GM18861 (cell line): Measurements from ENCODE around the gene SLC16A10.
"Not testable (repeated sequence)": the region's sequence is repeated elsewhere in the genome, so short reads cannot be mapped to it uniquely, and the experiment has no call there.

Experiments used
- ATAC-seq: cut with Tn5 transposase; IDR thresholded peaks from one replicate; pipeline ENCODE4 v1.9.1; 2021; ENCODE audit not compliant: unreplicated experiment

Gene SLC16A10

GRCh38 chr6:111255838-111256237, 168.5 kb downstream of the SLC16A10 start:
- ATAC-seq: not testable (repeated sequence)

GRCh38 chr6:111256646-111257045, 169.3 kb downstream of the SLC16A10 start:
- no peak for ATAC-seq

- no peak for ATAC-seq
Observed at GRCh38 chr6:111258010-111258409, 170.7 kb downstream of the SLC16A10 start.

GRCh38 chr6:111258615-111259088, 171.3 kb downstream of the SLC16A10 start:
- ATAC-seq: no peak

- peak; percentile 96 for ATAC-seq
Observed at GRCh38 chr6:111259089-111259831, 172.0 kb downstream of the SLC16A10 start.

GRCh38 chr6:111260570-111261298, 173.4 kb downstream of the SLC16A10 start:
- no peak for ATAC-seq

GRCh38 chr6:111263837-111264236, 176.5 kb downstream of the SLC16A10 start:
- no peak for ATAC-seq

- no peak for ATAC-seq
Observed at GRCh38 chr6:111265842-111266241, 178.5 kb downstream of the SLC16A10 start.

GRCh38 chr6:111266276-111266675, 179.0 kb downstream of the SLC16A10 start:
- ATAC-seq: no peak

GRCh38 chr6:111267764-111268333, 180.5 kb downstream of the SLC16A10 start:
- ATAC-seq: no peak

GRCh38 chr6:111269401-111269970, 182.2 kb downstream of the SLC16A10 start:
- no peak for ATAC-seq

- ATAC-seq: no peak
Observed at GRCh38 chr6:111270121-111270520, 182.8 kb downstream of the SLC16A10 start.

- no peak for ATAC-seq
Observed at GRCh38 chr6:111274593-111275217, 187.4 kb downstream of the SLC16A10 start.

GRCh38 chr6:111276335-111276734, 189.0 kb downstream of the SLC16A10 start:
- ATAC-seq: no peak

GRCh38 chr6:111276736-111277135, 189.4 kb downstream of the SLC16A10 start:
- ATAC-seq: no peak

GRCh38 chr6:111277819-111278218, 190.5 kb downstream of the SLC16A10 start:
- ATAC-seq: no peak

GRCh38 chr6:111278731-111279130, 191.4 kb downstream of the SLC16A10 start:
- ATAC-seq: no peak

- ATAC-seq: no peak
Observed at GRCh38 chr6:111280445-111280955, 193.2 kb downstream of the SLC16A10 start.
